GM12878 (cell line): Measurements from ENCODE around the gene HDHD3. TPM values are rescaled to one million over a fixed set of nuclear protein-coding genes. Genes with fewer than 3 reads are reported as not detected.

ENCODE experiments used
- CHD2 ChIP-seq: IDR thresholded peaks from 2 replicates; pipeline ENCODE4 v1.6.1; 2011; ENCODE audit warnings: low read depth, low read length, improper control_type of control experiment, borderline replicate concordance
- CTCF ChIP-seq, 3 experiments: IDR thresholded peaks in 2 of 3; conservative IDR thresholded peaks in 1 of 3; 2 replicates each; pipeline ENCODE4 v1.5.1; 2011; ENCODE audit warnings: low read depth in 3 of 3, low read length in 3 of 3, mild to moderate bottlenecking in 3 of 3, control low read depth in 2 of 3, moderate library complexity in 2 of 3, inconsistent platforms in 1 of 3, mixed read lengths in 1 of 3; ENCODE audit not compliant: control insufficient read depth in 2 of 3, insufficient read depth in 1 of 3; ENCODE audit errors: extremely low read depth in 1 of 3
- CUX1 ChIP-seq: IDR thresholded peaks from 2 replicates; pipeline ENCODE4 v1.6.1; 2012; ENCODE audit warnings: improper control_type of control experiment, low read depth, low read length; ENCODE audit not compliant: insufficient replicate concordance
- HDGF ChIP-seq: fragments of 450-650 bp; IDR thresholded peaks from 2 replicates; pipeline ENCODE4 v1.6.1; 2016; ENCODE audit warnings: antibody characterized with exemption
- IKZF1 ChIP-seq: fragments of 450-650 bp; conservative IDR thresholded peaks from 2 replicates; pipeline ENCODE4 v1.6.1; 2017; ENCODE audit warnings: antibody characterized with exemption, mild to moderate bottlenecking
- MEF2A ChIP-seq: IDR thresholded peaks from 2 replicates; pipeline ENCODE4 v1.6.1; 2011; ENCODE audit warnings: low read depth, mild to moderate bottlenecking, low read length, moderate library complexity; ENCODE audit not compliant: insufficient read depth
- MYC ChIP-seq: IDR thresholded peaks from 2 replicates; pipeline ENCODE4 v1.6.1; 2011; ENCODE audit warnings: mild to moderate bottlenecking, low read length, moderate library complexity, inconsistent platforms; ENCODE audit not compliant: insufficient read depth, insufficient replicate concordance, insufficient read length, severe bottlenecking
- NR2C1 ChIP-seq: fragments of 450-650 bp; IDR thresholded peaks from 2 replicates; pipeline ENCODE4 v1.6.1; 2017; ENCODE audit warnings: antibody characterized with exemption, mild to moderate bottlenecking, moderate library complexity
- RB1 ChIP-seq: fragments of 450-650 bp; formaldehyde crosslinking; IDR thresholded peaks from 2 replicates; pipeline ENCODE4 v1.6.1; 2017; ENCODE audit warnings: mild to moderate bottlenecking, borderline replicate concordance
- TCF7 ChIP-seq: IDR thresholded peaks from 2 replicates; pipeline ENCODE4 v1.6.1; 2014; ENCODE audit warnings: antibody characterized with exemption, borderline replicate concordance
- polyA plus RNA-seq, 11 experiments: library from polyadenylated mRNA; depleted of rRNA in 4 of 11; unstranded in 6 of 11; stranded (reverse) in 5 of 11; fragments of >200 nt; fragmentation: Nextera tagmentation in 4 of 11; fragmentation: Illumina TruSeq in 1 of 11; extraction: Ambion mirVana in 4 of 11; extraction: Trizol in 1 of 11; gene quantifications; 1 replicate in 1 of 11; 2 replicates in 10 of 11; pipeline versions ENCODE4 v1.2.1 to v1.2.3, GENCODE V29; 2011 to 2016; ENCODE audit warnings: inconsistent platforms in 2 of 11, missing spikeins in 2 of 11, low read depth in 1 of 11
- total RNA-seq, 4 experiments: library from RNA; depleted of rRNA in 3 of 4; stranded (reverse); fragments of >200 nt in 3 of 4; fragmentation: Illumina TruSeq in 1 of 4; extraction: Trizol in 1 of 4; gene quantifications; 2 replicates each; pipeline versions ENCODE4 v1.2.1 to v1.2.3, GENCODE V29; 2013 to 2021
- TF ChIP-seq, protein P1 (sequence below): fragments of 450-650 bp; IDR thresholded peaks from 2 replicates; pipeline ENCODE4 v1.6.1; 2018; ENCODE audit warnings: mild to moderate bottlenecking, low read depth, moderate library complexity; ENCODE audit not compliant: partially characterized antibody
- TF ChIP-seq, protein P2 (sequence below): fragments of 450-650 bp; conservative IDR thresholded peaks from 2 replicates; pipeline ENCODE4 v1.6.1; 2017; ENCODE audit warnings: mild to moderate bottlenecking, moderate library complexity

HDHD3 gene
- total and polyA plus RNA-seq, 10 of the 15 experiments (the other 5 are each of a cell fraction or from before 2014, with no cell fraction given) = 1.3 to 29.4 (median 17.9) TPM

DNA sequence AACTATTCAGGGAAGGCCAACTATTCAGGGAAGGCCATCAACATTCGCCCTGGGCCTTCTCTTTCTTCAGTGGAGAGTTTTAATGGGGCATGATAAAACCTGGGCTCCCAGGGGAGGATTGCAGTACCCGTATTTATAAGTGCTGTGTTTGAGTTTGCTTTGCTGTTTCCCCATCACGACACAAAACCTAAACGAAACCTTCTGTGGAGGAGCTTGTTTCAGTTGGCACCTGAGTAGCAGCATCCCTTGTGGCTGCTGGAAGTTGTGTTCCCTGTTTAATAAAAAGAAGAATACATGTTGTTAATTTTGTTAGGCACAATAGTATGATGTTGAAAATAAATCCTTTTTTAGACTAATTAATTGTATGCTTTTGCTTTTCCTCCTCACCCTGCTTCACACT lies 45.0 kb downstream of the HDHD3 start (continued):
- TF ChIP-seq, protein P1, sequence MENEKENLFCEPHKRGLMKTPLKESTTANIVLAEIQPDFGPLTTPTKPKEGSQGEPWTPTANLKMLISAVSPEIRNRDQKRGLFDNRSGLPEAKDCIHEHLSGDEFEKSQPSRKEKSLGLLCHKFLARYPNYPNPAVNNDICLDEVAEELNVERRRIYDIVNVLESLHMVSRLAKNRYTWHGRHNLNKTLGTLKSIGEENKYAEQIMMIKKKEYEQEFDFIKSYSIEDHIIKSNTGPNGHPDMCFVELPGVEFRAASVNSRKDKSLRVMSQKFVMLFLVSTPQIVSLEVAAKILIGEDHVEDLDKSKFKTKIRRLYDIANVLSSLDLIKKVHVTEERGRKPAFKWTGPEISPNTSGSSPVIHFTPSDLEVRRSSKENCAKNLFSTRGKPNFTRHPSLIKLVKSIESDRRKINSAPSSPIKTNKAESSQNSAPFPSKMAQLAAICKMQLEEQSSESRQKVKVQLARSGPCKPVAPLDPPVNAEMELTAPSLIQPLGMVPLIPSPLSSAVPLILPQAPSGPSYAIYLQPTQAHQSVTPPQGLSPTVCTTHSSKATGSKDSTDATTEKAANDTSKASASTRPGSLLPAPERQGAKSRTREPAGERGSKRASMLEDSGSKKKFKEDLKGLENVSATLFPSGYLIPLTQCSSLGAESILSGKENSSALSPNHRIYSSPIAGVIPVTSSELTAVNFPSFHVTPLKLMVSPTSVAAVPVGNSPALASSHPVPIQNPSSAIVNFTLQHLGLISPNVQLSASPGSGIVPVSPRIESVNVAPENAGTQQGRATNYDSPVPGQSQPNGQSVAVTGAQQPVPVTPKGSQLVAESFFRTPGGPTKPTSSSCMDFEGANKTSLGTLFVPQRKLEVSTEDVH = no peak
- TF ChIP-seq IKZF1 = no peak
- no peak for TF ChIP-seq CUX1
- TF ChIP-seq CHD2 = no peak
- TF ChIP-seq TCF7 = no peak
- no peak for TF ChIP-seq HDGF
- no peak for TF ChIP-seq MYC
- no peak for TF ChIP-seq RB1
- TF ChIP-seq, protein P2, sequence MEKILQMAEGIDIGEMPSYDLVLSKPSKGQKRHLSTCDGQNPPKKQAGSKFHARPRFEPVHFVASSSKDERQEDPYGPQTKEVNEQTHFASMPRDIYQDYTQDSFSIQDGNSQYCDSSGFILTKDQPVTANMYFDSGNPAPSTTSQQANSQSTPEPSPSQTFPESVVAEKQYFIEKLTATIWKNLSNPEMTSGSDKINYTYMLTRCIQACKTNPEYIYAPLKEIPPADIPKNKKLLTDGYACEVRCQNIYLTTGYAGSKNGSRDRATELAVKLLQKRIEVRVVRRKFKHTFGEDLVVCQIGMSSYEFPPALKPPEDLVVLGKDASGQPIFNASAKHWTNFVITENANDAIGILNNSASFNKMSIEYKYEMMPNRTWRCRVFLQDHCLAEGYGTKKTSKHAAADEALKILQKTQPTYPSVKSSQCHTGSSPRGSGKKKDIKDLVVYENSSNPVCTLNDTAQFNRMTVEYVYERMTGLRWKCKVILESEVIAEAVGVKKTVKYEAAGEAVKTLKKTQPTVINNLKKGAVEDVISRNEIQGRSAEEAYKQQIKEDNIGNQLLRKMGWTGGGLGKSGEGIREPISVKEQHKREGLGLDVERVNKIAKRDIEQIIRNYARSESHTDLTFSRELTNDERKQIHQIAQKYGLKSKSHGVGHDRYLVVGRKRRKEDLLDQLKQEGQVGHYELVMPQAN = no peak
- no peak for TF ChIP-seq MEF2A
- TF ChIP-seq NR2C1 = no peak
- TF ChIP-seq CTCF (IDR thresholded peaks at IDR 0.05 in 2 of 3, conservative IDR thresholded peaks at IDR 0.05 in 1 of 3; ENCODE audit: control insufficient read depth in 2 of 3, extremely low read depth in 1 of 3, insufficient read depth in 1 of 3, low read depth in 3 of 3, low read length in 3 of 3) = no peak
